HEK293 (cell line): ENCODE results near the gene NOL6.
A peak's percentile ranks its signal among the peaks of the same experiment; 100 is the strongest.

ENCODE experiments used
- EGR2 ChIP-seq: fragments of 450-650 bp; formaldehyde crosslinking; IDR thresholded peaks from 2 replicates; pipeline ENCODE4 v1.5.1; 2016; ENCODE audit warnings: low read depth, missing biosample characterization, missing genetic modification characterization
- INSM2 ChIP-seq: fragments of 450-650 bp; formaldehyde crosslinking; IDR thresholded peaks from 2 replicates; pipeline ENCODE4 v1.5.1; 2016; ENCODE audit warnings: missing biosample characterization, missing genetic modification characterization
- KLF17 ChIP-seq: fragments of 450-650 bp; formaldehyde crosslinking; IDR thresholded peaks from 2 replicates; pipeline ENCODE4 v1.5.1; 2016; ENCODE audit warnings: missing biosample characterization, missing genetic modification characterization
- SETDB1 ChIP-seq: IDR thresholded peaks from one replicate; pipeline ENCODE4 v1.6.1; 2017; ENCODE audit warnings: mild to moderate bottlenecking, low read length, moderate library complexity, mixed read lengths; ENCODE audit not compliant: insufficient read length
- ZBTB6 ChIP-seq: fragments of 450-650 bp; formaldehyde crosslinking; IDR thresholded peaks from 2 replicates; pipeline ENCODE4 v1.5.1; 2017; ENCODE audit warnings: missing biosample characterization, missing genetic modification characterization
- ZFP37 ChIP-seq: fragments of 450-650 bp; formaldehyde crosslinking; IDR thresholded peaks from 2 replicates; pipeline ENCODE4 v1.5.1; 2016; ENCODE audit warnings: missing biosample characterization, missing genetic modification characterization
- ZFP41 ChIP-seq: fragments of 450-650 bp; formaldehyde crosslinking; IDR thresholded peaks from 2 replicates; pipeline ENCODE4 v1.5.1; 2016; ENCODE audit warnings: missing biosample characterization, missing genetic modification characterization, borderline replicate concordance
- ZNF133 ChIP-seq: fragments of 450-650 bp; formaldehyde crosslinking; IDR thresholded peaks from 2 replicates; pipeline ENCODE4 v1.5.1; 2016; ENCODE audit warnings: missing biosample characterization, missing genetic modification characterization
- ZNF157 ChIP-seq: fragments of 450-650 bp; formaldehyde crosslinking; IDR thresholded peaks from 2 replicates; pipeline ENCODE4 v1.5.1; 2016; ENCODE audit warnings: missing biosample characterization, missing genetic modification characterization
- ZNF169 ChIP-seq: fragments of 450-650 bp; formaldehyde crosslinking; IDR thresholded peaks from 2 replicates; pipeline ENCODE4 v1.5.1; 2016; ENCODE audit warnings: missing biosample characterization, missing genetic modification characterization
- ZNF239 ChIP-seq: fragments of 450-650 bp; formaldehyde crosslinking; IDR thresholded peaks from 2 replicates; pipeline ENCODE4 v1.5.1; 2016; ENCODE audit warnings: missing biosample characterization, missing genetic modification characterization
- ZNF24 ChIP-seq: fragments of 450-650 bp; formaldehyde crosslinking; IDR thresholded peaks from 2 replicates; pipeline ENCODE4 v1.5.1; 2016; ENCODE audit warnings: missing biosample characterization, missing genetic modification characterization
- ZNF248 ChIP-seq: fragments of 450-650 bp; formaldehyde crosslinking; IDR thresholded peaks from 2 replicates; pipeline ENCODE4 v1.5.1; 2017; ENCODE audit warnings: missing biosample characterization, missing genetic modification characterization
- ZNF26 ChIP-seq: fragments of 450-650 bp; formaldehyde crosslinking; IDR thresholded peaks from 2 replicates; pipeline ENCODE4 v1.5.1; 2016; ENCODE audit warnings: missing biosample characterization, missing genetic modification characterization
- ZNF266 ChIP-seq: fragments of 450-650 bp; formaldehyde crosslinking; IDR thresholded peaks from 2 replicates; pipeline ENCODE4 v1.5.1; 2016; ENCODE audit warnings: missing biosample characterization, missing genetic modification characterization, low read depth
- ZNF37A ChIP-seq: fragments of 450-650 bp; IDR thresholded peaks from 2 replicates; pipeline ENCODE4 v1.5.1; 2018; ENCODE audit warnings: missing biosample characterization, missing genetic modification characterization
- ZNF600 ChIP-seq: fragments of 450-650 bp; formaldehyde crosslinking; IDR thresholded peaks from 2 replicates; pipeline ENCODE4 v1.5.1; 2016; ENCODE audit warnings: missing biosample characterization, missing genetic modification characterization
- ZNF621 ChIP-seq: fragments of 450-650 bp; formaldehyde crosslinking; IDR thresholded peaks from 2 replicates; pipeline ENCODE4 v1.5.1; 2017; ENCODE audit warnings: missing biosample characterization, missing genetic modification characterization
- ZNF623 ChIP-seq: fragments of 450-650 bp; formaldehyde crosslinking; IDR thresholded peaks from 2 replicates; pipeline ENCODE4 v1.5.1; 2016; ENCODE audit warnings: missing biosample characterization, missing genetic modification characterization
- ZNF629 ChIP-seq: fragments of 450-650 bp; formaldehyde crosslinking; IDR thresholded peaks from 2 replicates; pipeline ENCODE4 v1.5.1; 2017; ENCODE audit warnings: missing biosample characterization, missing genetic modification characterization
- ZNF701 ChIP-seq: fragments of 450-650 bp; formaldehyde crosslinking; IDR thresholded peaks from 2 replicates; pipeline ENCODE4 v1.5.1; 2016; ENCODE audit warnings: missing biosample characterization, missing genetic modification characterization
- TF ChIP-seq, protein P1 (sequence below): fragments of 450-650 bp; formaldehyde crosslinking; IDR thresholded peaks from 2 replicates; pipeline ENCODE4 v1.5.1; 2017; ENCODE audit warnings: missing biosample characterization, missing genetic modification characterization
- TF ChIP-seq, protein P2 (sequence below): fragments of 450-650 bp; formaldehyde crosslinking; IDR thresholded peaks from 2 replicates; pipeline ENCODE4 v1.5.1; 2016; ENCODE audit warnings: missing biosample characterization, missing genetic modification characterization, borderline replicate concordance
- TF ChIP-seq, protein P3 (sequence below): fragments of 450-650 bp; formaldehyde crosslinking; IDR thresholded peaks from 2 replicates; pipeline ENCODE4 v1.5.1; 2017; ENCODE audit warnings: missing biosample characterization, missing genetic modification characterization
- TF ChIP-seq, protein P4 (sequence below): fragments of 450-650 bp; IDR thresholded peaks from 2 replicates; pipeline ENCODE4 v1.5.1; 2018; ENCODE audit warnings: missing biosample characterization, mild to moderate bottlenecking, missing genetic modification characterization

NOL6 gene

GRCh38 chr9:33446946-33447798 is 26.6 kb downstream of the NOL6 start, which contains the start of gene AQP3 (continued):
- TF ChIP-seq KLF17 (tag by site-specific recombination) (no peak), ZNF266 (tag by site-specific recombination) (no peak), ZBTB6 (tag by site-specific recombination) (peak; percentile 79), ZNF37A (tag by site-specific recombination) (no peak), ZNF621 (no peak), SETDB1 (no peak), ZNF169 (tag by site-specific recombination) (no peak), ZNF248 (no peak), ZNF623 (no peak), ZNF24 (no peak), ZNF133 (tag by site-specific recombination) (no peak), ZNF701 (no peak), ZNF26 (tag by site-specific recombination) (no peak), ZNF629 (no peak), ZFP37 (tag by site-specific recombination) (peak; percentile 100), INSM2 (tag by site-specific recombination) (no peak), ZNF600 (tag by site-specific recombination) (peak; percentile 63), ZNF239 (tag by site-specific recombination) (no peak), ZNF157 (tag by site-specific recombination) (no peak), ZFP41 (tag by site-specific recombination) (no peak), EGR2 (tag by site-specific recombination) (peak; percentile 87)
- TF ChIP-seq, protein P1, sequence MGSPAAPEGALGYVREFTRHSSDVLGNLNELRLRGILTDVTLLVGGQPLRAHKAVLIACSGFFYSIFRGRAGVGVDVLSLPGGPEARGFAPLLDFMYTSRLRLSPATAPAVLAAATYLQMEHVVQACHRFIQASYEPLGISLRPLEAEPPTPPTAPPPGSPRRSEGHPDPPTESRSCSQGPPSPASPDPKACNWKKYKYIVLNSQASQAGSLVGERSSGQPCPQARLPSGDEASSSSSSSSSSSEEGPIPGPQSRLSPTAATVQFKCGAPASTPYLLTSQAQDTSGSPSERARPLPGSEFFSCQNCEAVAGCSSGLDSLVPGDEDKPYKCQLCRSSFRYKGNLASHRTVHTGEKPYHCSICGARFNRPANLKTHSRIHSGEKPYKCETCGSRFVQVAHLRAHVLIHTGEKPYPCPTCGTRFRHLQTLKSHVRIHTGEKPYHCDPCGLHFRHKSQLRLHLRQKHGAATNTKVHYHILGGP (tag by site-specific recombination) = no peak
- TF ChIP-seq, protein P2, sequence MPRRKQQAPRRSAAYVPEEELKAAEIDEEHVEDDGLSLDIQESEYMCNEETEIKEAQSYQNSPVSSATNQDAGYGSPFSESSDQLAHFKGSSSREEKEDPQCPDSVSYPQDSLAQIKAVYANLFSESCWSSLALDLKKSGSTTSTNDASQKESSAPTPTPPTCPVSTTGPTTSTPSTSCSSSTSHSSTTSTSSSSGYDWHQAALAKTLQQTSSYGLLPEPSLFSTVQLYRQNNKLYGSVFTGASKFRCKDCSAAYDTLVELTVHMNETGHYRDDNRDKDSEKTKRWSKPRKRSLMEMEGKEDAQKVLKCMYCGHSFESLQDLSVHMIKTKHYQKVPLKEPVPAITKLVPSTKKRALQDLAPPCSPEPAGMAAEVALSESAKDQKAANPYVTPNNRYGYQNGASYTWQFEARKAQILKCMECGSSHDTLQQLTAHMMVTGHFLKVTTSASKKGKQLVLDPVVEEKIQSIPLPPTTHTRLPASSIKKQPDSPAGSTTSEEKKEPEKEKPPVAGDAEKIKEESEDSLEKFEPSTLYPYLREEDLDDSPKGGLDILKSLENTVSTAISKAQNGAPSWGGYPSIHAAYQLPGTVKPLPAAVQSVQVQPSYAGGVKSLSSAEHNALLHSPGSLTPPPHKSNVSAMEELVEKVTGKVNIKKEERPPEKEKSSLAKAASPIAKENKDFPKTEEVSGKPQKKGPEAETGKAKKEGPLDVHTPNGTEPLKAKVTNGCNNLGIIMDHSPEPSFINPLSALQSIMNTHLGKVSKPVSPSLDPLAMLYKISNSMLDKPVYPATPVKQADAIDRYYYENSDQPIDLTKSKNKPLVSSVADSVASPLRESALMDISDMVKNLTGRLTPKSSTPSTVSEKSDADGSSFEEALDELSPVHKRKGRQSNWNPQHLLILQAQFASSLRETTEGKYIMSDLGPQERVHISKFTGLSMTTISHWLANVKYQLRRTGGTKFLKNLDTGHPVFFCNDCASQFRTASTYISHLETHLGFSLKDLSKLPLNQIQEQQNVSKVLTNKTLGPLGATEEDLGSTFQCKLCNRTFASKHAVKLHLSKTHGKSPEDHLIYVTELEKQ (tag by site-specific recombination) = no peak
- TF ChIP-seq, protein P3, sequence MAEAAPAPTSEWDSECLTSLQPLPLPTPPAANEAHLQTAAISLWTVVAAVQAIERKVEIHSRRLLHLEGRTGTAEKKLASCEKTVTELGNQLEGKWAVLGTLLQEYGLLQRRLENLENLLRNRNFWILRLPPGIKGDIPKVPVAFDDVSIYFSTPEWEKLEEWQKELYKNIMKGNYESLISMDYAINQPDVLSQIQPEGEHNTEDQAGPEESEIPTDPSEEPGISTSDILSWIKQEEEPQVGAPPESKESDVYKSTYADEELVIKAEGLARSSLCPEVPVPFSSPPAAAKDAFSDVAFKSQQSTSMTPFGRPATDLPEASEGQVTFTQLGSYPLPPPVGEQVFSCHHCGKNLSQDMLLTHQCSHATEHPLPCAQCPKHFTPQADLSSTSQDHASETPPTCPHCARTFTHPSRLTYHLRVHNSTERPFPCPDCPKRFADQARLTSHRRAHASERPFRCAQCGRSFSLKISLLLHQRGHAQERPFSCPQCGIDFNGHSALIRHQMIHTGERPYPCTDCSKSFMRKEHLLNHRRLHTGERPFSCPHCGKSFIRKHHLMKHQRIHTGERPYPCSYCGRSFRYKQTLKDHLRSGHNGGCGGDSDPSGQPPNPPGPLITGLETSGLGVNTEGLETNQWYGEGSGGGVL = peak; percentile 79
- TF ChIP-seq, protein P4, sequence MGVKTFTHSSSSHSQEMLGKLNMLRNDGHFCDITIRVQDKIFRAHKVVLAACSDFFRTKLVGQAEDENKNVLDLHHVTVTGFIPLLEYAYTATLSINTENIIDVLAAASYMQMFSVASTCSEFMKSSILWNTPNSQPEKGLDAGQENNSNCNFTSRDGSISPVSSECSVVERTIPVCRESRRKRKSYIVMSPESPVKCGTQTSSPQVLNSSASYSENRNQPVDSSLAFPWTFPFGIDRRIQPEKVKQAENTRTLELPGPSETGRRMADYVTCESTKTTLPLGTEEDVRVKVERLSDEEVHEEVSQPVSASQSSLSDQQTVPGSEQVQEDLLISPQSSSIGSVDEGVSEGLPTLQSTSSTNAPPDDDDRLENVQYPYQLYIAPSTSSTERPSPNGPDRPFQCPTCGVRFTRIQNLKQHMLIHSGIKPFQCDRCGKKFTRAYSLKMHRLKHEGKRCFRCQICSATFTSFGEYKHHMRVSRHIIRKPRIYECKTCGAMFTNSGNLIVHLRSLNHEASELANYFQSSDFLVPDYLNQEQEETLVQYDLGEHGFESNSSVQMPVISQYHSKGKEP (tag by site-specific recombination) = no peak
